ENCODE data around the gene CCL11.

Gene CCL11

GRCh38 chr17:34243364-34244320 is 41.9 kb upstream of the CCL11 start:
- Histone ChIP-seq H3K9me3 (no peaks in the 10 kb centered on the region), H3K27me3 (no peaks in the 10 kb centered on the region), H3K4me3 (no peak overlapping the region), H3K36me3 (no peaks in the 10 kb centered on the region), H3K4me1 (peaks cover 0 to 40% (median 21%) of the 10 kb centered on the region in 4 donors), H3K27ac (no peak overlapping the region)
- TF ChIP-seq CTCF (IDR thresholded peaks at IDR 0.05): no peak
- intact Hi-C loops (cut with DNase I; ENCODE audit: low total_unique reads): no loop called here
- no peak for DNase-seq

- Histone ChIP-seq H3K4me3 (no peak overlapping the region), H3K27ac (peak overlapping the region in 1 of 2 donors; percentile 12), H3K27me3 (no peaks in the 10 kb centered on the region), H3K9me3 (no peaks in the 10 kb centered on the region), H3K36me3 (no peaks in the 10 kb centered on the region), H3K4me1 (peaks cover 0 to 57% (median 35%) of the 10 kb centered on the region in 4 donors)
- intact Hi-C loops (cut with DNase I; ENCODE audit: low total_unique reads): no loop called here
- TF ChIP-seq CTCF (IDR thresholded peaks at IDR 0.05): no peak
- no peak for DNase-seq
Observed at GRCh38 chr17:34245351-34245905, 40.1 kb upstream of the CCL11 start.

GRCh38 chr17:34246446-34246845 is 39.1 kb upstream of the CCL11 start:
- Histone ChIP-seq H3K36me3 (no peaks in the 10 kb centered on the region), H3K4me3 (no peak overlapping the region), H3K4me1 (peaks cover 0 to 57% (median 40%) of the 10 kb centered on the region in 4 donors), H3K9me3 (no peaks in the 10 kb centered on the region), H3K27me3 (no peaks in the 10 kb centered on the region), H3K27ac (peak overlapping the region; percentile 12 to 81)
- intact Hi-C loops (cut with DNase I; ENCODE audit: low total_unique reads): no loop called here
- DNase-seq: no peak
- TF ChIP-seq CTCF (IDR thresholded peaks at IDR 0.05): no peak

GRCh38 chr17:34246881-34247280 is 38.7 kb upstream of the CCL11 start:
- peak overlapping the region; percentile 74 to 81 for H3K27ac ChIP-seq
- H3K4me1 ChIP-seq: peaks cover 3 to 60% (median 45%) of the 10 kb centered on the region in 4 donors
- no peak overlapping the region for H3K4me3 ChIP-seq
- no peaks in the 10 kb centered on the region for H3K36me3 ChIP-seq
- no peaks in the 10 kb centered on the region for H3K27me3 ChIP-seq
- TF ChIP-seq CTCF (IDR thresholded peaks at IDR 0.05): no peak
- no peaks in the 10 kb centered on the region for H3K9me3 ChIP-seq
- intact Hi-C loops (cut with DNase I; ENCODE audit: low total_unique reads): no loop called here
- no peak for DNase-seq

- Histone ChIP-seq H3K27ac (peak overlapping the region; percentile 74 to 81), H3K4me1 (peaks cover 14 to 69% (median 62%) of the 10 kb centered on the region in 4 donors), H3K27me3 (no peaks in the 10 kb centered on the region), H3K9me3 (no peaks in the 10 kb centered on the region), H3K4me3 (no peak overlapping the region), H3K36me3 (no peaks in the 10 kb centered on the region)
- intact Hi-C loops (cut with DNase I; ENCODE audit: low total_unique reads): no loop called here
- no peak for DNase-seq
- no peak for TF ChIP-seq CTCF (IDR thresholded peaks at IDR 0.05)
Observed at GRCh38 chr17:34248511-34249024, 37.0 kb upstream of the CCL11 start.

All from tibial artery (tissue), 4 donors.